ENCODE measurements around the gene ENOX2. TPM values are rescaled to one million over a fixed set of nuclear protein-coding genes. Genes with fewer than 3 reads are reported as not detected.

ENOX2 gene
- total RNA-seq, 1 donor from 2014 or later = 16.2 TPM

DNA sequence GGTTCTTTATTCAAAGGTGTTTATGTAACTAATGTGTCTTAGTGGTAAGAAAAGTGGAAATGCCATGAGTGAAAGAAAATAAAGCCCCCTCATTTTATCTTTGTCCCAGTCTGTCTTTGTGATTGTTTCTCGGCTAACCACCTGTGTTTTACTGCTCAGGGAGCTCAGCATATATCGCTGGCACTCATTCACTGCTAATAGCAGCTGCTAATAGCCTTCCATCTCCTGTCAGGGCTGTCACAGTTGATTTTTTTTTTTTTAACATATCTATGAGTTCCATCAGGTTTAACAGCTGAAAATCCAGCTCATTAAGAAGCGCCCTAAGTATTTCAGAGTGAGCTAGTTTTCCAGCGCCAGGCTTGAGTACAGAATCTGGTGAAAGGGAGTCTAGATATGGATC lies 295.6 kb downstream of the ENOX2 start:
- no peaks in the 10 kb centered on the region for H3K9me3 Mint-ChIP-seq
- no peak for TF ChIP-seq CTCF (IDR thresholded peaks at IDR 0.05)
- intact Hi-C loops (cut with micrococcal nuclease) = no loop called here
- ChIA-PET CTCF (no interaction called here), POLR2A (no interaction called here)
- H3K27ac Mint-ChIP-seq = no peak overlapping the region
- DNase-seq (no peak), ATAC-seq (ENCODE audit: low read depth) (no peak)
- H3K27me3 Mint-ChIP-seq = peaks cover 4% of the 10 kb centered on the region
- no peaks in the 10 kb centered on the region for H3K4me1 Mint-ChIP-seq
- H3K36me3 Mint-ChIP-seq (ENCODE audit: low read depth) = no peaks in the 10 kb centered on the region
- no peak overlapping the region for H3K4me3 Mint-ChIP-seq

GRCh38 chrX:130606425-130606824 lies 296.6 kb downstream of the ENOX2 start:
- H3K4me1 Mint-ChIP-seq = no peaks in the 10 kb centered on the region
- ChIA-PET CTCF (no interaction called here), POLR2A (no interaction called here)
- intact Hi-C loops (cut with micrococcal nuclease) = no loop called here
- TF ChIP-seq CTCF (IDR thresholded peaks at IDR 0.05) = no peak
- ATAC-seq (ENCODE audit: low read depth) (no peak), DNase-seq (no peak)
- H3K27me3 Mint-ChIP-seq = peaks cover 4% of the 10 kb centered on the region
- H3K27ac Mint-ChIP-seq = no peak overlapping the region
- no peaks in the 10 kb centered on the region for H3K9me3 Mint-ChIP-seq
- H3K4me3 Mint-ChIP-seq = no peak overlapping the region
- H3K36me3 Mint-ChIP-seq (ENCODE audit: low read depth) = no peaks in the 10 kb centered on the region

DNA sequence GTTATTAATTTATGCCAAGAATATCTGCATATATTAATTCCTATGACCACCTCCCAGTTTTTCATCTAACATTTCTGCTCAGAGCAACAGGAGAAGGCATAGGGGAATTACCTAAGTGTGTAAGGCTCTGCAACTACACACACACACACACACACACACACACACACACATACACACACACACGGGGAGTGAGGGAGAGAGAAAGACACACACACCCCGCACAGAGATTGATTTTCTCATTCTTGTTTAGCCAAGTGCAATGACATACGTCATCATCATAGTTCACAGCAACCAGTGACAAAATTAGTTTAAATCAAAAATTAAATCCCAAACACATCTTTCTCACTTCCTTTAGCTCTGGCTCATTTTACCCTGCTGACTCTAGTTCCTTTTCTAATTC lies 298.1 kb downstream of the ENOX2 start:
- TF ChIP-seq CTCF (IDR thresholded peaks at IDR 0.05) = no peak
- POLR2A ChIA-PET = no interaction called here
- Mint-ChIP-seq H3K4me1 (no peaks in the 10 kb centered on the region), H3K4me3 (no peak overlapping the region), H3K9me3 (no peaks in the 10 kb centered on the region), H3K27me3 (peaks cover 4% of the 10 kb centered on the region), H3K36me3 (ENCODE audit: low read depth) (no peaks in the 10 kb centered on the region), H3K27ac (no peak overlapping the region)
- intact Hi-C loops (cut with micrococcal nuclease) = no loop called here
- no peak for ATAC-seq (ENCODE audit: low read depth)
- CTCF ChIA-PET = no interaction called here
- no peak for DNase-seq

- H3K4me3 Mint-ChIP-seq = no peak overlapping the region
- intact Hi-C loops (cut with micrococcal nuclease) = no loop called here
Observed at GRCh38 chrX:130594453-130594916, 308.5 kb downstream of the ENOX2 start.

GRCh38 chrX:130593911-130594310 lies 309.1 kb downstream of the ENOX2 start:
- ATAC-seq (ENCODE audit: low read depth) = no peak
- no peak for TF ChIP-seq CTCF (IDR thresholded peaks at IDR 0.05)
- H3K4me1 Mint-ChIP-seq = no peaks in the 10 kb centered on the region
- intact Hi-C loops (cut with micrococcal nuclease) = no loop called here
- DNase-seq = no peak
- H3K9me3 Mint-ChIP-seq = no peaks in the 10 kb centered on the region
- no peaks in the 10 kb centered on the region for H3K36me3 Mint-ChIP-seq (ENCODE audit: low read depth)
- no peak overlapping the region for H3K4me3 Mint-ChIP-seq
- no peaks in the 10 kb centered on the region for H3K27me3 Mint-ChIP-seq
- POLR2A ChIA-PET = no interaction called here
- H3K27ac Mint-ChIP-seq = no peak overlapping the region
- CTCF ChIA-PET = no interaction called here

More at GRCh38 chrX:130594453-130594916, 308.5 kb downstream of the ENOX2 start:
- Mint-ChIP-seq H3K36me3 (ENCODE audit: low read depth) (no peaks in the 10 kb centered on the region), H3K27ac (no peak overlapping the region), H3K9me3 (no peaks in the 10 kb centered on the region), H3K4me1 (no peaks in the 10 kb centered on the region), H3K27me3 (no peaks in the 10 kb centered on the region)
- no peak for DNase-seq
- POLR2A ChIA-PET = no interaction called here
- ATAC-seq (ENCODE audit: low read depth) = no peak
- TF ChIP-seq CTCF (IDR thresholded peaks at IDR 0.05) = no peak
- CTCF ChIA-PET = no interaction called here
